NCI-H146 treated with DMSO at 0.1 percent for 48 hours (cell line): Measurements from ENCODE around the gene ITGA6.

Experiments used
- DNase-seq: peaks from one replicate; lab custom pipeline; 2025; ENCODE audit not compliant: unreplicated experiment; lab: John Stamatoyannopoulos, UW

Gene ITGA6

DNA sequence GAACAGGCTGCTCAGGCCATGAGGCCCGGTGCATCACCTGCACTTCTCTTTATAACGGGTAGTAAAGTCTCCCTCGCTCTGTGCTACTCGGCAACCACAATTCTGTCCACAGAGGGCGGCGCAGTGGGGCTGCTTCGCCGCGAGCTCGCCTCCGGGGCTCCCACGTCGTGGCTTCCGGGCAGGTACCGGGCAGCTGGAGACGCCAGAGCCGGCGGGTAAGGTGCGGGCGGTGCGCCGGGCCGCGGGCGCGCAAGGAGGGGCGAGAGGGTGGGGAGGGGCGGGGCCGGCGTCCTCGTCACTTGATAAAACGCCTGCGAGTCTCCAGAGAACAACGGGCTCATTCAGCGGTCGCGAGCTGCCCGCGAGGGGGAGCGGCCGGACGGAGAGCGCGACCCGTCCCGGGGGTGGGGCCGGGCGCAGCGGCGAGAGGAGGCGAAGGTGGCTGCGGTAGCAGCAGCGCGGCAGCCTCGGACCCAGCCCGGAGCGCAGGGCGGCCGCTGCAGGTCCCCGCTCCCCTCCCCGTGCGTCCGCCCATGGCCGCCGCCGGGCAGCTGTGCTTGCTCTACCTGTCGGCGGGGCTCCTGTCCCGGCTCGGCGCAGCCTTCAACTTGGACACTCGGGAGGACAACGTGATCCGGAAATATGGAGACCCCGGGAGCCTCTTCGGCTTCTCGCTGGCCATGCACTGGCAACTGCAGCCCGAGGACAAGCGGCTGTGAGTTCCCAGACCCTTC, at the start of gene ITGA6:
Gene ITGA6 (plus strand): TSS at position 331 of the 734 bp plus-strand sequence.
- peak; percentile 58 for DNase-seq

DNA sequence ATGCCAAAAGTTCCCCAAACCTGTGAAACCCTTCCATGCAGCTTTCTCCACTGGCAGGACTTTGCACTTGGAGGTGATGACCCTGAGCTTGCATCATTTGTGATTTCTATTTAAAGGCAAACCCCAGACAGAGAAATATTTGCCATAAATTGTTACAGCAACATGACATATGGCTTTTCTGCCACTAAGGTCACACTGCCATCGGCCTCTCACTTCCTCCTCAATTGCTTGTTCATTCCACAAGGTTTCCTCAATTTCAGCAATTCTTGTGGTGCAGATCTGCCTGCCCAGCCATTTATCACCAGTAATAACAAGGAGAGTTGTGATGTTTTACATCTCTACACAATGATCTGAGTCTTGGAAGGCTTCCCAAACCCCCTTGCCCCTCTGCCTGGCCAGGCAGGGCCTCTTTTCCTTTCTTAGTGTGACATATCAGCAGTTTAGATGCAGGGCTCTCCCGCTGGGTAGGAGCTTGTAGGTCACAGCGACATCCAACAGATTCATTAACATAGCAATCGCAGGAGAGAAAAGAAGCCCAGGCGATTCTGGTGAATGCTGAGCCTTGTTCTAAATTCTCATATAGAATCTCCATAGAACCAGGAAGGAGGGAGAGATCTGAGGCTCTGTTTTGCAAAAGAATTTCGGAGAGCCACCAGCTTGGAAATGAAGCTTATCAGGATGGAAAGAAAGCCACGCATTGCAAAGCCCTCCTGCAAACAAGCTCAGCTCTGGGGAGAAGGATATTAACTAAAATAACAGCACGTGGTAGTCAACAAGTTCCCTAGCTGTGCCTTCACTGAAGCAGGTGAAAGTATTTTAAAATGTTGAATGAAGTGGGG, 46.7 kb upstream of the ITGA6 start:
- DNase-seq, result no peak

DNA sequence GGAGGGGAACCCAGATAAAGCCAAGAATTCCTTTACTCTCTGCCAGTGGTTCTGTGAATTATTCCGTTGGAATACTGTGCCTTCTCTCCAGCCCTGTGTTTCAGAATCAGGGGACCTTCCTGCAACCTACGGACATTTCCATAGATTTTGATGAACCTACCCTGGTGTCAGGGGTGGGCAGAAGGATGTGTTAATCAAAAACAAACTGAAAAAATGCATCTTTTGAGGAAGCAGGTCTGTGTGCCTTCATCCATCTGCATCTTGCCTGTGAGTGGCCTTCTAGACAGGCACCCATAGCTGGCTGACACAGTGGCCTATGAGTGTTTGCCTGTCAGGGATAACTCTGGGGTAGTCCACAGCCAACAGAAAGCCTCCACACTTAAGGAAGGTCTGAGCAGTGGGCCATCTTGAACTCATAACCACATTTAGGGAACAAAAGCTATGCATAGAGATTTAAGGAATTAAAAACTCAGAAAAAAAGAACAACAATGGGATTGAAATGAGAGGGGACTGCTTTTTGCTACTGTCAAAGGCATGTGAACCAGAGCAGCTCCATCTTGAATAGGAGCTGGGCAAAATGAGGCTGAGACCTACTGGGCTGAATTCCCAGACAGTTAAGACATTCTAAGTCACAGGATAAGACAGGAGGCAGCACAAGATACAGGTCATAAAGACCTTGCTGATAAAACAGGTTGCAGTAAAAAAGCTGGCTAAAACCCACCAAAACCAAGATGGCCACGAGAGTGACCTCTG, 45.9 kb upstream of the ITGA6 start:
- no peak for DNase-seq

DNA sequence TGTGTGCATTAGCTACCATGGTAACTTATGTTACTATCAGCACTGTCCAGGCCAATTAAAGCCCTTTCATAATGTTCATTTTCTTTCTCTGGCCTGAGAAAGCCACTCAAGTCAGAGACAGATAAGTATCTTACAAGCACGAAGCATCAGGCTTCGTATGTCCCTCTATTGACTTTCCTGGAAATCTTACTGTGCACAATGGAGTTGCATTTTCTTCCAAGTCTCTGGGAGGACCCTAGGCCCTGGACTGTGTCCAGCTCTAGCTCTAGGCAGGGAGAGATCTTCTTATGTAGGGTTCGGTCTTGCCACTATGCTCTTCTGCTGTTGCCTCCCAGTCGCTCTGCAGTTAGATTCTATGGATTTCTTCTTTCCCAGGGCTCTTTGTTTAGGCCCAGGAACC, 40.0 kb upstream of the ITGA6 start:
- DNase-seq, result no peak

DNA sequence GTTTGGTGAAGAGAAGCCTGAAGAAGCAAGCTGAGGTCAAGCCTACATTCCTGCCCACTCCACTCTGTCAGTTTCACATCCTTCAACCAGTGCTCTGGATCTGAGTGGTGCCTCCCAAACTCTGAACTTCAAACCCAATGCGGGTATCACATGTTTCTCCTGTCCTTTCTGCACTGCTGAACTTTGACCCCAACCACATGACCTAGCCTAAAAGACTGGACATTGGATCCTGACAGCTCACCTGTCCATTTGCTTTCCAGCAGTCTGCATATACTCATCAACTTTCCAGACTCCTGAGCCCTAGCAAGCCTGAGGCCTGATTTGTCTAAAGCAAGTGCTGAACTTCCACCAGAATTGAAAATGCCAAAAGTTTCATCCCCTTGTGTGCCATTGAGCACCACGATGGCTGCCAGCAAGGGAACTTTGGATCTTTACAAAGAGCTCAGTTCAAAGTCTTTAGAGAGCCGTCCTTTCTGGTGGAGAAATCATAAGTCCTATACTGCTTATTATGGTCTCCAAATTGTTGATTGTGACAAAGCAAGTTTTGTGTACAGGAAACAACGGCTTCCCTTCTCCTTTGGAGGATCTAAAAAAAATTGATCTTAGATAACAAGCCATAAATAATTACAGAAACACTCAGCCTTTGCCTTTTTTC, 37.6 kb upstream of the ITGA6 start:
- DNase-seq, result no peak

DNA sequence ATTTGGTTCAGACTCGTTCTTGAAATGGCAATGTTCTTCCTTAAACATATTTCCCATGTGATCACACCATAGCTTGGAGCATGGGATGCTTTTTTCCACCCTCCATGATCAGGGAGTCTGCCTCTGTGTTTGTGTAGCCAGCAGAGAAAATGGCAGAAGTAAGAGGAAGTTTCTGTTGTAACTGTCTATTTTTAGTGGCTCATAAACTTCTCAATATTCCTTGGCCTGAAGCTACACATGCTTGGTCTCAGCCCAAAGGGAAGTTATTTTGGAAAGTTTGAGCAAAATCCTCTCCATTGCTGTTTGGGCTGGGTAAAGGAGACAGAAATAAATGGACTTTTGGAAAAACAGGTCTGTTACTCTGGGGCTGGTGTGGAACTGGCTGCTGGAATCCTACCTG, 33.4 kb upstream of the ITGA6 start:
- DNase-seq, result no peak

DNA sequence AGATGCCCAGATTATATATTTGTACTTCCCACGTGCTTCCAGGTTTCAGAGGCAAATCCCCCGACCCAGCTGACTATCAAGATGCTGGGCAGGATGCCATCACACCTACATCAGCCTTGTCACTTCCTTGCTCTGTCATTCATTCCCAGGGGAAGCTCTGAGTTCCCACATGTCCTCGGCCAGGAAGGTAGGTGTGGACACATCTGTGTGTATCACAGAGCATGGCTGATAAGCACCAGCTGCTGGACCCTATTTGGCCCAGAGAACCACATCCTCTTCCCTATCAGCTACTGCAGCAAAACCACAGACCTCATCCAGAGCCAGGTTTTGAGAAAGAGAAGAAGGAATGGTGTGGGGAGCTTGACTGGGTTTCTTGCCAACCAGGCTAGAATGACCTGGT, 31.9 kb upstream of the ITGA6 start:
- DNase-seq, result no peak

DNA sequence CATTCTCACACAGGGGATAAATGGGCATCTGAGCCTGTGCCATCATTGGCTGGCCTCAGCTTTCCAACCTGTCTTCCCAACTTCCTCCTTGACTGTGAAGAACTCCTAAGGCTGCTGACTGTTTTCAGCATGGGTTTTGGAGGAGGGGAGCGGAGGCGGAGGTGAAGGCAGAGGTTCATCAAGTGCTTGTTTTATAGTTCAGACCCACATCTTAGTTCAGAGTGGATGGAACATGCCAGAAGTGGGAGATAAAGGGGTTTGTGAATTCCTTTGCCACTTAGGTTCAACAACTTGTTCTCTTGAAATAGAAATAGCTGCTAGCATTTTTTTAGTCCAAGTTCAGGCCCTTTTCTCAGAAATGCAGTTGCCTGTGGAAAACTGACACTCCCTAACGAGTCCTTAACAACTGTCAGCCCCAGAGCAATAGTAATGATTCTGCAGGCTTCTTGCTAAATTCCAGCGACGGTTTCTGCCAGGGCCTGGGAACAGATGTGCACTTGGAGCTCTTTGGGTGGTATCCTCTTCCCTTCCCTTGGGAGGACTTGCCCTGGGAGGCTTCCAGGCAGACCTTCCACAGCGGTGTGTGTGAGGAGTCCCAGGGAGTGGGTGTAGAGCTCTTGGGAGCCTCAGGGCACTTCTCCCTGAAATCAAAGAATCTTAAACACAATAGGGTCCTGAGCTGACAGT, 30.1 kb upstream of the ITGA6 start:
- no peak for DNase-seq

DNA sequence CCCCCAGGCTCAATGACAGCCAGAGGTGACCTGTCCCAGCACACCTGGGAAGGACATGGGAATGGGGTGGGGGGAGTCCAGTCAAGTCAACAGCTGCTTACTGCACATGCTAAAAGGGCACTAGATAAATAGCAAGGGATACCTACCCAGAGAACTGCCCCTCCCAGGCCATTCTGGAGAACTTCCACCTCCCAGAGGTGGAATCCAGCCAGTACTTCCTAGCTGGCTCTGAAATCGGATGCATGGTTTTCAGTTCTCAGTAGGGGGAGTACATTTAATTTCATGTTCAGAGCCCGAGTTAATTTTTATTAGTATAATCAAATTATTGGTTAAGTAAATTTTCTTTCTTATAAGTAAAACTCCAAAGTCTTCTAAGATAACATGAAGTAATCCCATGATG, 28.9 kb upstream of the ITGA6 start:
- DNase-seq, result no peak

DNA sequence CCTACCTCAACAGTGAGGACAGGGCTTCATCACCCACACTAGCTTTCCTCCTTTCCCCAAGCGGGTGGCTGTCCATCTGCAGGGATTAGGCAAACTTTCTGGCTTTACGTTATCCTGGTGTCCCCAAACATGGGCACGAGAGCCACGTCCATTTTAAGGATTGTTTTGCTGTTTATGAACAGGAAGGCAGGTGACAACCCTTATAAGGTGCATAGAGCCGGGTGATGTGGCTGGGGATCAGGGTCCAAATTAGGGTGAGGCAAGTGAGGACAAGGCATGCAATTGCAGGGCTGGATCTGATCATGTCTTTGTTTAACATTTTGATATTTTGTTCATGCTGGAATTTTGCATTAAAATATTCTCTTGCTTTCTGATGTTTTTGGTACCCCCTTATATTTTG, 27.6 kb upstream of the ITGA6 start:
- DNase-seq, result no peak

DNA sequence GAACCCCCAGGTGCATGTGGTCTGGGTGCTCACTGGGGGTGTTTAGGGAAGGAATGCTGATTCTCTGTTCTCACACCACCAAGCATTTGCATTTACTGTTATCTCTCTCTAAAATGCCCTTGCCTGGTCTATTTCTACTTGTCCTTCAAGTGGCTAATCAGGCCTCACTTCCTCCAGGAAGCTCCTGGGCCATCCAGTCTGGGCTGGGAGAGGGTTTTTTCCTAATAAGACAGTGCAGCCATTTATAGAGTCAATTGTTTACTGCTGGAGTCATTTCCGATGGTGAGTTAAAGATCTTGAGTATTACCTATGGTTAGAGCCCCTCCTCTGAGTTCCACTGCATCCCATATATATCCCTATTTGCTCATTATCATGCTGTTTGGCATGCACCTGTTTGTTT, 25.2 kb upstream of the ITGA6 start:
- DNase-seq, result no peak

DNA sequence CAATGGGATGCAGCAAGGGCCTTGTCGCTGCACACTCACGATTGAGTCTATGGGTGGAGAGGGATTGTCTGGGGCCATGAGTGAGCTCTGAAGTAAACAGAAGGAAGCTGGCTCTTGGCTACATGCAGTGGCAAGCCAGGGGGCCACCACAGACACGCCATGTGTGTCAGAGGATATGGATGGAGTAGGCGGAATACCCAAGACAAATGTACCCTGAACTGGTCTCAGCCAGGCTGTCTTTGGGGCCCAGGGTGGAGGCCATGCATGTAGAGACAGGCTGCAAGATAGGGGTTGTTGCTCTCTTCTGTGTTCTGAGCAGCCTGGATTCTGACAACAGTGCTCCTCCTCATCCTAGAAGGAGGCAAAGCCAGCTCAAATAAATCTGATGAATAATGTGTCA, 24.0 kb upstream of the ITGA6 start:
- no peak for DNase-seq

DNA sequence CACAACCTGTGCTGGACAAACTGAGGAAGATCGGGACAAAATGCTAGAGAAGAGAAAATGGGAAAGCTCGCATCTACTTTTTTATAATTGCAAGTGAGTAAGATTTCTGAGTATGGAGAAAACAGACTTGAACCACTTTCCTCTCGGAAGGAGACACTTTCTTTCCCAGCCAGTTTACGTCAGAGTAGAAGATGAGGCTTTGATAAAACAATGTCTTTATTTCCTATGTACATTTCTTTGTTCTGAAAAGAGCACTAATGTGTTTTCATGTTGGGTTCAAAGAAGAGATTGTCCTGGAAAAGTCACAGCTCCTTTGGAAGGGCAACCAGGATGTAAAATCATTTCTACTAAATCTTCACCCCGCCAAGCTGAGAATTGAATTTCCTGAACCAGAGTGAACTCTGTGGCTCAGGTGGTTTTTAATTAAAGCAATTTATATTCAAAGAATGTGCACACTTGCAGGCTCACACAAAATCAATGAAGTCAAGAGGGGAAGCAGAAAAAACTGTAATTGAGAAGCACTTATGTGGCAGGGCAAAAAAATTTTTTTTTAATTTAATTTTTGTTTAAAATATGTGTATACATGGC, 23.4 kb upstream of the ITGA6 start:
- DNase-seq, result no peak

DNA sequence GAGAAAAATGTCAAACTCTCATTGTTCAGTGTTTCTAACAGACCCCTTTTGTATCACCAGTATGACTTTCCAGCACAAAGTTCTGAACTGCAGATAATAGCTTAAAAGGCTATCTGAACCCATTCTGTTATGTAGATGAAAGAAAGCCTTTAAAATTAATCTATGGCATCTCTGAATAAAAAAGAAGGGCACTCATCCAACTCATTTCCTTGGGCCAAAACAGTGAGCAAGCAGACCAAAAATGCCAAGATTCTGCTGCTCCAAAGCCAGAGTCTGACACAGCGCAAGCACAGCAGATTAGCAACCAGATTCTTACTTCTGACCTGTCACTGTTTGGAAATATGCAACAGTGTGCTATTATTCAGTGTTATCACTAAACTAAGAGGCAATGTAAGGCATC, 22.6 kb upstream of the ITGA6 start:
- no peak for DNase-seq

DNA sequence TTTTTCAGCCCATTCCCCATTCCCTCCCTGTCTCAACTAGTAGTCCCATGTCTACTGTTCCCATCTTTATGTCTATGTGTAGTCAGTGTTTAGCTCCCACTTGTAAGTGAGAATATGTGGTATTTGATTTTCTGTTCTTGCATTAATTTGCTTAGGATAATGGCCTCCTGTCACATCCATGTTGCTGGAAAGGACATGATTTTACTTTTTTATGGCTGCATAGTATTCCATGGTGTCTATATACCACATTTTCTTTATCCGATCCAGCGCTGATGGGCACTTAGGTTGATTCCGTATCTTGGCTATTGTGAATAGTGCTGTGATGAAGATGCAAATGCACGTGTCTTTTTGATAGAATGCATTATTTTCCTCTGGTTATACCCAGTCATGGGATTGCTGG, 21.7 kb upstream of the ITGA6 start:
- DNase-seq, result no peak

DNA sequence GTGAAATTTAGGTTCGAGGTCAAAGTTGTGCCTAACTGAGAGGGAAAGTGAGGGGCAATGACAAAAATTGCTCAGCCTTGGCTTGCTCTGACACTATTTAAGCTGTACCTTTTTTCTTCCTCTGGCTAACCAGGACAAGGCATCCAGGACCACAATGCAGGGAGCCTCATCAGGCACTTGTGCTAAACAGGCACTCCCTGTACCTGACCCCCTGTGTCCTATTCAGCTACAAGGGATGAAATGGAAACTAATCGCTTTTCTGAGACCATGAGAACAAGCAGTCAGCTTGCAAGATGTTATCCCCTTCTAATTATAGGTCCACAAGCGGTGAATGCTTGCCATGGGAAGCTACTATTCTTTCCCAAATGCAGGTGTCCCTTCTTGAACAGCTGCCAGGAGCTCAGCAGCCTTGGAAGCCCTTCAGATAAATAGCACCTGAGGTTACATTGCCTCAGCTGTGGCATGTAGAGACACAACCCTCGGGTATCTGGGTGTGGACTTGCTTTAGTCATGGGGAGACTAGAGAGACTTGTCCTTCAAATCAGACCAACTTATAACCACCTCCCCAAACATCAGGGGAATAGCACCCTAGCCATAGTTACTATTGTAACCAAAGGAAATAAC, 19.1 kb upstream of the ITGA6 start:
- DNase-seq, result peak; percentile 85

DNA sequence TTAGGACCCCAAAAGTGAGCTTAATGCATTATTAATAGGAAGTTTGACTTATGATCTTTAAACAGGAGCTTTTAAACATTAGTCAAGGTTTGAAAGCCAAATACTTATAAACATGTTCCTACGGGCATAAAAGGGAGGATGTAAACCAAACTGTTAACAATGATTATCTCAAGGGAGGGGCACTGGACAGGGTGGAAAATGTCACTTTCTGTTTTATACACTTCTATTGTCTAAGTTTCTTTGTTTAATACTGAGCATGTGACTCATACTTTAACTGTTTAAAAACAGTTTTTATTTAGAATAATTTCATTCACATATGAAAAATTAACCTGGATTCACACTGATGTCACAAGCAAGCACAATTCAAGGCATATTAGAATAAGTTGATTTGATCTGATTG, 18.3 kb upstream of the ITGA6 start:
- no peak for DNase-seq

DNA sequence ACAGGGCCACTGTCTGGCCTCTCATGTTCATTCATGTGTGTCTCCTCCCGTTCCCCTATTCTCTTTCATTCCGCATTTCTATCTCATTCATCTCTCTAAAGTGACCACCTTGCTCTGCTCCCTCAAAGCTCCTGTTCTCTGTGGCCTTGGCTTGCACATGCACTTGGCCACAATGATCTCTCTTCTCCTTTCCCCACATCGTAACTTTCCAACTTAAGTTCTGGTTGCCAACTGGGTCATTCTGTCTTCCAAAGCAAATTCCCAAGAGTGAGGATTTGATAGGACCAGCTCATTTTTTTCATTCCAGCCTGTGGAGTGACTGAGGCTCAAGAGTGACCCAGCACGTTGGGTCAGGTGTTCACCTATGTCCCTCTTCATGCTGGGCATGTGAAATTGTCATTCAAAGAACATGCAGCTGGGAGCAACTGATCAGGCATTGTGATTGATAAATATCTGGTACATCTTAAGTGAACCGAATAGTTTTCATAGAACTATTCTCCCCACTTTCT, 14.3 kb upstream of the ITGA6 start:
- no peak for DNase-seq

DNA sequence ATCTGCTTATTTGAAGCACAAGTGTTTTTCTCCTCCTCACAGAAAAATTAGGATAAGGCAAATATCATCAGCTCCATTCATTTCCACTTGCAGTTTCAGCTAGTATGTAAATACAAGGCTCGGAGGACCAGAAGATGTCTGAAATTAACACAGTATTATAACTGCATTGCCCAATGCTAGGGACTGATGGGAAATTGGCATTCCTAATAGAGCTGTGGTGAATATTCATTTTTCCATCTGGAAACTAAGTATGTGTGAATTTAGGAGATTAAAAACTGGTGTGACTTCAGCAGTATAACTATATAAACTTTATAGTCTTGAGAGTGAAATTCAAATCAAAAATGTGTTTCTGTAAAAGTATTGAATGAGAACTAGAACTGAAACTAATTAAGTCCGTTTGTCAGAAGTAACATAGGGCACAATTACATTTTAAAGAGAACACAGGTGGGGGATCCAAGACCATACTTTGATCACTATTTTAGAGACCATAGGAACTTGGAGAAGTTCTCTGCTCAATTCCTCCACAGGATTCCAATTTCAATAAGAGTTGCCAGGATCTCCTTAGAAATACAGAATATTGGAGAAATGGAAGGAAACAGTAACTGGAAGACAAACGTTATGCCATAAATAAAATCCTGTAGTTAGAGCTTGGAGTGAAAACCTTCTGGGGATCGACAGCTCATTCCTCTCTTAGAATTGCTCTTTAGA, 12.1 kb upstream of the ITGA6 start:
- no peak for DNase-seq
